Fibroblast of skin of right quadriceps (primary cell): ENCODE results near the gene PLCD1.

Experiments
- DNase-seq: peaks from one replicate; pipeline ENCODE4 v3.0.0-alpha.2; 2013

The PLCD1 gene

GRCh38 chr3:38016410-38016809 is 13.0 kb downstream of the PLCD1 start:
- DNase-seq: no peak

- no peak for DNase-seq
Observed at GRCh38 chr3:38015984-38016383, 13.5 kb downstream of the PLCD1 start.

- DNase-seq: no peak
Observed at GRCh38 chr3:38015485-38015884, 14.0 kb downstream of the PLCD1 start.

- no peak for DNase-seq
Observed at GRCh38 chr3:38011111-38011510, 18.3 kb downstream of the PLCD1 start.

- DNase-seq: no peak
Observed at GRCh38 chr3:38009807-38010591, 19.4 kb downstream of the PLCD1 start.

GRCh38 chr3:38008971-38009580 is 20.4 kb downstream of the PLCD1 start:
- DNase-seq: no peak

GRCh38 chr3:38008191-38008701 is 21.2 kb downstream of the PLCD1 start:
- no peak for DNase-seq

GRCh38 chr3:38007754-38008090 is 21.7 kb downstream of the PLCD1 start:
- no peak for DNase-seq

GRCh38 chr3:38006445-38006995 is 22.9 kb downstream of the PLCD1 start:
- DNase-seq: no peak

- no peak for DNase-seq
Observed at GRCh38 chr3:38006031-38006430, 23.4 kb downstream of the PLCD1 start.

- no peak for DNase-seq
Observed at GRCh38 chr3:38005076-38006020, 24.1 kb downstream of the PLCD1 start.

- DNase-seq: peak; percentile 44
Observed at GRCh38 chr3:38004415-38005075, 24.9 kb downstream of the PLCD1 start.

- DNase-seq: no peak
Observed at GRCh38 chr3:38003817-38004414, 25.5 kb downstream of the PLCD1 start.

GRCh38 chr3:38003371-38003816 is 26.0 kb downstream of the PLCD1 start:
- peak; percentile 22 for DNase-seq

- DNase-seq: no peak
Observed at GRCh38 chr3:38002940-38003339, 26.5 kb downstream of the PLCD1 start.

GRCh38 chr3:38002291-38002876 is 27.1 kb downstream of the PLCD1 start:
- DNase-seq: no peak

GRCh38 chr3:38001456-38002081 is 27.9 kb downstream of the PLCD1 start:
- no peak for DNase-seq

GRCh38 chr3:38000965-38001455 is 28.4 kb downstream of the PLCD1 start:
- DNase-seq: no peak

- DNase-seq: no peak
Observed at GRCh38 chr3:38000242-38000916, 29.1 kb downstream of the PLCD1 start.

GRCh38 chr3:37999836-38000235 is 29.6 kb downstream of the PLCD1 start:
- no peak for DNase-seq
